Measurements from ENCODE around the gene DCTN2. TPM values are rescaled to one million over a fixed set of nuclear protein-coding genes. Genes with fewer than 3 reads are reported as not detected.
A peak's percentile ranks its signal among the peaks of the same experiment; 100 is the strongest.
"Not testable (repeated sequence)": the region's sequence is repeated elsewhere in the genome, so short reads cannot be mapped to it uniquely, and the experiment has no call there.

The DCTN2 gene
- polyA plus RNA-seq, 1 of the 3 experiments (the other 2 are of a cell fraction) = 122 TPM

- H3K27ac ChIP-seq (ENCODE audit: low read depth in 2 of 2, low read length in 1 of 2) = peak overlapping the region in 1 of 2 experiments; percentile 45; a peak in 1 of 4 replicates
- peak overlapping the region; percentile 82 for H2AFZ ChIP-seq (ENCODE audit: low read depth)
- H3K4me2 ChIP-seq = peak overlapping the region; percentile 92
- no peaks in the 10 kb centered on the region for H3K9me2 ChIP-seq
- peak overlapping the region; percentile 89 to 92 for H3K4me3 ChIP-seq (ENCODE audit: low read depth in 2 of 2, low read length in 1 of 2)
- H3K36me3 ChIP-seq (replicated peaks in 1 of 2; ENCODE audit: control insufficient read depth in 1 of 2, insufficient read depth in 2 of 2, low read length in 1 of 2) = peaks cover 0 to 12% of the 10 kb centered on the region in 2 experiments
- peaks cover 8 to 14% of the 10 kb centered on the region in 2 experiments; a peak in 2 of 4 replicates for H3K4me1 ChIP-seq (ENCODE audit: control insufficient read depth in 1 of 2, insufficient read depth in 2 of 2, low read depth in 1 of 2, low read length in 1 of 2)
- H3K9me3 ChIP-seq = no peaks in the 10 kb centered on the region
- no peaks in the 10 kb centered on the region for H3K27me3 ChIP-seq (ENCODE audit: insufficient read depth)
- WGBS (ENCODE audit: low lambda C conversion rate) = 15% methylated on average over 2 of the region's 2 CpGs
- no peaks in the 10 kb centered on the region for H4K20me1 ChIP-seq (ENCODE audit: insufficient read depth)
- no peak for DNase-seq
- peak overlapping the region; percentile 67; the same call in 1 of the 2 replicates for H3K9ac ChIP-seq
- peaks cover 8% of the 10 kb centered on the region; the same call in 1 of the 2 replicates for H3K79me2 ChIP-seq (ENCODE audit: insufficient read depth)
- H3F3A ChIP-seq (replicated peaks; ENCODE audit: insufficient read depth) = peaks cover 3% of the 10 kb centered on the region
- no peak for TF ChIP-seq GATA2 (CRISPR knock-in tag; IDR thresholded peaks at IDR 0.05)
- no peak for TF ChIP-seq USF2 (IDR thresholded peaks at IDR 0.05; ENCODE audit: borderline replicate concordance, low read depth, low read length)
- no peak for TF ChIP-seq MEF2A (IDR thresholded peaks at IDR 0.05; ENCODE audit: borderline replicate concordance, low read depth)
- no peak for TF ChIP-seq IRF3 (IDR thresholded peaks at IDR 0.05; ENCODE audit: low read depth, low read length)
- no peak for TF ChIP-seq YY1 (IDR thresholded peaks at IDR 0.05; ENCODE audit: low read depth)
- no peak for TF ChIP-seq GABPA (IDR thresholded peaks at IDR 0.05; ENCODE audit: low read depth)
- no peak for TF ChIP-seq PBX3 (IDR thresholded peaks at IDR 0.05)
- CTCF ChIA-PET = interaction anchor here (0.8 to 7.0 kb wide), 8 partner anchors 8 to 145 kb away, joined by 3 to 85 read pairs (median 4); partner anchors contain the start of gene B4GALNT1
- POLR2A ChIA-PET = interaction anchor here (1.2 to 2.7 kb wide), 3 partner anchors 9 to 24 kb away, joined by 3 to 21 read pairs (median 6); partner anchors contain the start of gene ARHGEF25
Measured at GRCh38 chr12:57590479-57590863, 43.5 kb upstream of the DCTN2 start.

GRCh38 chr12:57588951-57589610 lies 42.1 kb upstream of the DCTN2 start:
- DNase-seq; H2AFZ ChIP-seq (ENCODE audit: low read depth); POLR2A ChIA-PET; H3K9me2 ChIP-seq; H3K79me2 ChIP-seq (ENCODE audit: insufficient read depth); H3K9me3 ChIP-seq; H3K4me3 ChIP-seq (ENCODE audit: low read depth in 2 of 2, low read length in 1 of 2); H3K4me2 ChIP-seq; H4K20me1 ChIP-seq (ENCODE audit: insufficient read depth); H3K9ac ChIP-seq; H3F3A ChIP-seq (replicated peaks; ENCODE audit: insufficient read depth); H3K27ac ChIP-seq (ENCODE audit: low read depth in 2 of 2, low read length in 1 of 2); H3K27me3 ChIP-seq (ENCODE audit: insufficient read depth): not testable (repeated sequence)
- H3K4me1 ChIP-seq (ENCODE audit: control insufficient read depth in 1 of 2, insufficient read depth in 2 of 2, low read depth in 1 of 2, low read length in 1 of 2) = peaks cover 8 to 14% of the 10 kb centered on the region in 2 experiments; a peak in 2 of 4 replicates
- 91% methylated on average over 15 of the region's 15 CpGs for WGBS (ENCODE audit: low lambda C conversion rate)
- H3K36me3 ChIP-seq (replicated peaks in 1 of 2; ENCODE audit: control insufficient read depth in 1 of 2, insufficient read depth in 2 of 2, low read length in 1 of 2) = peaks cover 0 to 21% of the 10 kb centered on the region in 2 experiments
- CTCF ChIA-PET = interaction anchor here (1.4 to 7.0 kb wide), 2 partner anchors 32 to 38 kb away, joined by 3 to 45 read pairs; no protein-coding TSS in a partner anchor
